ENCODE results near the gene SVEP1.

DNA sequence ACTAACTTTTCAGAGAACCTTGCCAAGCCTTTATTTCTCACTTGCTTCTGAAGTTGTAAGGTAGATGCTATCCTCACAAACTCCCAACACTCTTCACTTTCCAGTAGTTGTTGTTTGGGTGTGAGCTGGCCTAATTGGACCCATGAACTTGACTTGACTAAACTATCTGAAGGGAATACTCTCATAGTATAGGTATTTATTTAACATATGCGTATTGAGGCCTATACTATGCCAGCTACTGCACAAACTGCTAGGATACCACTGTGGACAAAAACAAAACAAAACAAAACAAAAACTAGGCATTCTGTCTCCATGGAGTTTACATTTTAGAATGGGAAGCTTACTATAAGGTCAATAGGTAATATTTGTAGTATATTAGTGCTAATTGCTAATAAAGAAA lies 243.2 kb downstream of the SVEP1 start:
- no peak for TF ChIP-seq EZH2 (conservative IDR thresholded peaks at IDR 0.05; ENCODE audit: low read depth, low read length)
- TF ChIP-seq CHD4 (IDR thresholded peaks at IDR 0.05; ENCODE audit: borderline replicate concordance, low read length) = no peak
- TF ChIP-seq CBFB (CRISPR knock-in tag; IDR thresholded peaks at IDR 0.05) = no peak
- TF ChIP-seq SP1 (IDR thresholded peaks at IDR 0.05) = no peak
- TF ChIP-seq SP1 (CRISPR knock-in tag; IDR thresholded peaks at IDR 0.05) = no peak
- TF ChIP-seq, protein P1, sequence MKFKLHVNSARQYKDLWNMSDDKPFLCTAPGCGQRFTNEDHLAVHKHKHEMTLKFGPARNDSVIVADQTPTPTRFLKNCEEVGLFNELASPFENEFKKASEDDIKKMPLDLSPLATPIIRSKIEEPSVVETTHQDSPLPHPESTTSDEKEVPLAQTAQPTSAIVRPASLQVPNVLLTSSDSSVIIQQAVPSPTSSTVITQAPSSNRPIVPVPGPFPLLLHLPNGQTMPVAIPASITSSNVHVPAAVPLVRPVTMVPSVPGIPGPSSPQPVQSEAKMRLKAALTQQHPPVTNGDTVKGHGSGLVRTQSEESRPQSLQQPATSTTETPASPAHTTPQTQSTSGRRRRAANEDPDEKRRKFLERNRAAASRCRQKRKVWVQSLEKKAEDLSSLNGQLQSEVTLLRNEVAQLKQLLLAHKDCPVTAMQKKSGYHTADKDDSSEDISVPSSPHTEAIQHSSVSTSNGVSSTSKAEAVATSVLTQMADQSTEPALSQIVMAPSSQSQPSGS (CRISPR knock-in tag; IDR thresholded peaks at IDR 0.05) = no peak
- TF ChIP-seq HNF4A (CRISPR knock-in tag; IDR thresholded peaks at IDR 0.05) = no peak
- TF ChIP-seq RELA (CRISPR knock-in tag; IDR thresholded peaks at IDR 0.05) = no peak
- TF ChIP-seq HNRNPH1 (optimal IDR thresholded peaks at IDR 0.05; ENCODE audit: low read depth, low read length) = no peak
- TF ChIP-seq GLI4 (CRISPR knock-in tag; IDR thresholded peaks at IDR 0.05; ENCODE audit: borderline replicate concordance) = no peak
- TF ChIP-seq ZBTB7A (CRISPR knock-in tag; IDR thresholded peaks at IDR 0.05) = no peak
- TF ChIP-seq POLR2AphosphoS5 (IDR thresholded peaks at IDR 0.05; ENCODE audit: low read depth, low read length) = no peak
- TF ChIP-seq, protein P2, sequence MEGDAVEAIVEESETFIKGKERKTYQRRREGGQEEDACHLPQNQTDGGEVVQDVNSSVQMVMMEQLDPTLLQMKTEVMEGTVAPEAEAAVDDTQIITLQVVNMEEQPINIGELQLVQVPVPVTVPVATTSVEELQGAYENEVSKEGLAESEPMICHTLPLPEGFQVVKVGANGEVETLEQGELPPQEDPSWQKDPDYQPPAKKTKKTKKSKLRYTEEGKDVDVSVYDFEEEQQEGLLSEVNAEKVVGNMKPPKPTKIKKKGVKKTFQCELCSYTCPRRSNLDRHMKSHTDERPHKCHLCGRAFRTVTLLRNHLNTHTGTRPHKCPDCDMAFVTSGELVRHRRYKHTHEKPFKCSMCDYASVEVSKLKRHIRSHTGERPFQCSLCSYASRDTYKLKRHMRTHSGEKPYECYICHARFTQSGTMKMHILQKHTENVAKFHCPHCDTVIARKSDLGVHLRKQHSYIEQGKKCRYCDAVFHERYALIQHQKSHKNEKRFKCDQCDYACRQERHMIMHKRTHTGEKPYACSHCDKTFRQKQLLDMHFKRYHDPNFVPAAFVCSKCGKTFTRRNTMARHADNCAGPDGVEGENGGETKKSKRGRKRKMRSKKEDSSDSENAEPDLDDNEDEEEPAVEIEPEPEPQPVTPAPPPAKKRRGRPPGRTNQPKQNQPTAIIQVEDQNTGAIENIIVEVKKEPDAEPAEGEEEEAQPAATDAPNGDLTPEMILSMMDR (CRISPR knock-in tag; IDR thresholded peaks at IDR 0.05) = no peak
- TF ChIP-seq, protein P3, sequence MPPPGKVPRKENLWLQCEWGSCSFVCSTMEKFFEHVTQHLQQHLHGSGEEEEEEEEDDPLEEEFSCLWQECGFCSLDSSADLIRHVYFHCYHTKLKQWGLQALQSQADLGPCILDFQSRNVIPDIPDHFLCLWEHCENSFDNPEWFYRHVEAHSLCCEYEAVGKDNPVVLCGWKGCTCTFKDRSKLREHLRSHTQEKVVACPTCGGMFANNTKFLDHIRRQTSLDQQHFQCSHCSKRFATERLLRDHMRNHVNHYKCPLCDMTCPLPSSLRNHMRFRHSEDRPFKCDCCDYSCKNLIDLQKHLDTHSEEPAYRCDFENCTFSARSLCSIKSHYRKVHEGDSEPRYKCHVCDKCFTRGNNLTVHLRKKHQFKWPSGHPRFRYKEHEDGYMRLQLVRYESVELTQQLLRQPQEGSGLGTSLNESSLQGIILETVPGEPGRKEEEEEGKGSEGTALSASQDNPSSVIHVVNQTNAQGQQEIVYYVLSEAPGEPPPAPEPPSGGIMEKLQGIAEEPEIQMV (CRISPR knock-in tag; IDR thresholded peaks at IDR 0.05; ENCODE audit: low read depth) = no peak

Data from HepG2 (cell line).